Fibroblast of the conjunctiva (primary cell): Measurements from ENCODE around the gene DDX59.
"Not testable (repeated sequence)": the region's sequence is repeated elsewhere in the genome, so short reads cannot be mapped to it uniquely, and the experiment has no call there.

ENCODE experiments used
- DNase-seq: peaks from one replicate; pipeline ENCODE4 v3.0.0-alpha.2; 2010; ENCODE audit warnings: low read depth

DDX59 gene

DNA sequence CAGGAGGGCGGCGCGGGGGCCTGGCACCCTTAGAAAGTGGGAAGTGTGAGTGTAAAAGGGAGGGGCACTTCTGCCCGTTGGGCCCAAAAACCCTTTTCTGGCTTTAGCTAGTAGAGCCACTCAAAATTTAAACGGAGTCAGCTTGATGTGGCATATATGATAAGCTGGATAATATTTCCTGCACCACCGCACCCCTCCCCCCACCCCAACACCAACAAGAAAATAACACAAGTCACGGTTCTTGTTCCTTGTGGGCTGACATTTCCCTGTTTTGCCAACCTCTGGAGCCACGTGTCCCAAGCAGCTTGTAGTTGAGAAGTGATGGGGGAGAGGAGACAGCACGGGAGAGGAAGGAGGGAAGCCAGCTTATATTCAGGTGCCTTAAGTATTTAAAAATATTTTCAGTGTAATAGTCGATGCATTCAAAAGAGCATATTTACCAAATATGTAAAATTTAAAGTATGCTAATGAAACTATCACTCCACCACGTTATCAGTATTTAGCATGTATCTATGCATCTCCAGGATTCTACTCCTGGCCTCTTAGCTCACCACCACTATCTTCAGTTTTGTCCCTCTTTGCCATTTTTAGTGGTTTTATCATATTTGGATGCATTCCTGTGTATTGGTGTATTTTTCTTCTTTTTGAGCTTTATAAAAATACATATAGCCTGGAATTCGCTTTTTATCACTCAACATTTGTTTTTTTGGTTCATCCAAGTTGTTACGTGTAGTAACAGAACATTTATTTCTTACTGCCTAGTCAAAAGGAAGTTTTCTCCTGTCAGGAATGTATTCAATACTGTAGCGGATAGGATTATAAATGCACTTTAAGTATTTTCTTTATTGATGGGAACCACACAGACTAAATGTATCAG lies 773 bp upstream of the DDX59 start:
- peak; percentile 55 for DNase-seq

DNA sequence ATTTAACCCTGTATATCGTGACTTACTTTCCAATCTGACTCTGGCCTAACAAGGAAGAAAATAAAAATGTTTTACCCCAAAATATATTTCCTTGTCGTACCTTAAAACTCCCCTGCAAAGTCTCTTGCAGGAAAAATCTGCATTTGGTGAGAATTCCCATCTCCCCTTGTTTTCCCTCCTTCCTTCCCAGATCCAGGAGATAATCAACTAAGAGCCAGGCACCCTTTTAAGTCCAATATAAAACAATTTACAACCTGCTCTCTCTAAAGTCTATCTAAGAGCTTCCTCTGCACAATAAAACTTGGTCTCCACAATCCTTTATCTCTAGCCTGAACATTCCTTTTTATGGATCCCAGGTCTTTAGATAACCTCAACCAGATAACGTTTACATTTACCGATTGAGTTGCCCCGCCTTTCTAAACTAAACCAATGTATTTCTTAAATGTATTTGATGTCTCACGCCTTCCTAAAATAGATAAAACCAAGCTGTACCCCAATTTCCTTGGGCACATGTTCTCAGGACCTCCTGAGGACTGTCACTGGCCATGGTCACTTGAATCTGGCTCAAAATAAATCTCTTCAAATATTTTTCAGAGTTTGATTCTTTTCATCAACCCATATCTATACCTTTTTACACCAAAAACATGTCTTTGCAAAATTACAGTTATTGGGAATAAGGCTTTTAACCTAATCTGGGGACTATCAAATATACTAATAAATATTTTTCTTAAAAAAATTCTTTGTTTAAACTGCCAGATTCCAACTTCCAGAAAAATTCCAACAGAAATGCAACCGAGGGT lies 993 bp downstream of the DDX59 start:
- DNase-seq, result no peak

DNA sequence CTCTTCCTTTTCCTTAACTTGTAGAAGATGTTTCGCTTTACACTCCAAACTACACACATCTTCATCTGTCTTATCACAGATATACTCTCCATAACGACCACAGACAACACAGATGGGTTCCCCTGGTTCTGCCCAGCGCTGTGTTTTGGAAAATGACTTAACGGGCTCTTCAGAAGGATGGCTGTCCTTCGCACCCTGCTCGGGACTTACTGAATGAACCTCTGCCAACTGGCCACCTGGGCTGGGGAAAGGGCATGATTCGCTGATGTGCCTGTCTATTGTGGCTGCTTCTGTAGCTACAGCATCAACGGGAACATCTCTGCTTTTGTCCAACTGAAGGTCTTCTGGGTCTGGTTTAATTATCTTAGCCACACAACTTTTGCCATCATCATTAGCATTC lies 3.4 kb downstream of the DDX59 start:
- no peak for DNase-seq

DNA sequence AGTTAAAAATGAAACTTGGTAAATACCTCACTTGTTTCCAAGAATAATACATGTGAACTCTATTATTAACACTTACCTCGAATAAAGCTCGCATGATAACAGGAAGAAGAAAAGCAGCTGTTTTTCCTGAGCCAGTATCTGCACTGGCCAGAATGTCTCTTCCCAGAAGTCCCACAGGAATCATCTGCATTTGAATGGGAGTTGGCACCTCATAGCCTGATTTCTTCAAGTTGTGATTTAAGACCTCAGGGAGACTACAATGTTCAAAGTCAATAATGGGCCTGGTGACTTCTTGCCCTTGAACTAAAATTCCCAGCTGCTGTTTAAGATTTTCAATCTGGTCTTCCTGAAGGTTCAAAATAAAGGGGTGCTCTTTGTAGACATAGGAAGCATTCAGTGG lies 3.8 kb downstream of the DDX59 start:
- DNase-seq, result no peak

DNA sequence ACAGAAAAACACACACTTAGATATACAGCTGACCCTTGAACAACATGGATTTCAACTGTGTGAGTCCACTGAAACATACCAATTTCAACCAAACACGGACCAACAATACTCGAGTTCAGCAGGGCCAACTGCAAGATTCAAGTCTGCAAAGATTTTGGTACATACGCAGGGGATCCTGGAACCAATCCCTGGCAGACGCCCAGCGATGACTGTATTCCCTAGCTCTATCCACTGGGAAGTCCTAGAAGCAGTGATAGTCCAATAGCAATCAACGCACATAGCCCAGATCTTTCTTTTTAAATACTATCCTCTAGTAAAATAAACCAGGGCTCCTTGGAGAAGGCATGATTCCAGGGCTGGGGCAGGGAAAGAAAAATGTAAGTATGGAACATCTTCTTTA lies 9.0 kb downstream of the DDX59 start:
- DNase-seq, result no peak

DNA sequence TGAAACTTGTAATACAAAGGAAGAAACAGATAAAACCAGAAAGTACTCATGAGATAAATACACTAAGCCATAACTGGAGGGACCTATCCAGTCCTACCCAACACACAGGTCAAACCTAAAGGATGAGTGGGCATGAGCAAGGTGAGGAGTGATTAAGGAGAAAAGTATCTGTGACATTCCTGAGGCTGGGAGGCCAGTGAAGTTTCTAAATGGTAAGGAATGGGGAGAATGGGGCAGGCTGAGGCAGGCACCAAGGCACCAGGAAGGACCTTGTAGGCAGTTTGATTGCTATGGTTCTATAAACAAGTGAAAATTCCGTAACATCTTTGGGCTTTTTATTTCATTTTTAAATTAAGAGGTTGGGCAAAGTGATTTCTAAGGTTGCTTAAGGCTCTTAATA lies 10.4 kb downstream of the DDX59 start:
- no peak for DNase-seq

DNA sequence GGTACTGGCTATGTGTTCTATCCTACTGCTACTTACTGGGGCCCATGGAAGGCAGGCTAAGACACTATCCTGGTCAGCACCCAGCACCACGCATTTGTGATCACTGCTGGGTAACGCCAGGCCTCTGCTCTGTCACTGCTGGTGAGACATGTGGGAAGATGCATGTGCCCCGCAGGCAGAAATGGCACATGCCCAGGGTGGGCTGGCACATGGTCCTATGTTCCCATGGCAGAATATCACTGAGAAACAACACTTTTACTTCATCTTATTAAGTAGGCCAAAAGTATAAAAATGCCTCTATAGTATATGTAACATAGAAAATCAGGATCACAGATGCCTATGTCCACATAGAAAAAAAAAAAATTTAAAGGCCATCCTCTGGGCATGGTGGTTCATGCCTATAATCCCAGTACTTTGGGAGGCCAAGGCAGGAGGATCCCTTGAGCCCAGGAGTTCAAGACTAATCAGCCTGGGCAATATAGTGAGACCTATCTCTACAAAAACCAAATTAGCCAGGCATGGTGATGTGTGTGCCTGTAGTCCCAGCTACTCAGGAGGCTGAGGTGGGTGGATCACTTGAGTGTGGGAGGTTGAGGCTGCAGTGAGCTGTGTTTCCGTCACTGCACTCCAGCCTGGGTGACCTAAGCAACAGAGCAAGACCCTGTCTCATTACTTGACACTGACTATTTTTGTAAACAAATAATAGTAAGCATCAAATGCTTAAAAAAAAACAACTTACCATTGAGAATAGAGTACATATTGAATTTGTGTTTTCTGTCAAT lies 11.5 kb downstream of the DDX59 start:
- DNase-seq, result no peak

DNA sequence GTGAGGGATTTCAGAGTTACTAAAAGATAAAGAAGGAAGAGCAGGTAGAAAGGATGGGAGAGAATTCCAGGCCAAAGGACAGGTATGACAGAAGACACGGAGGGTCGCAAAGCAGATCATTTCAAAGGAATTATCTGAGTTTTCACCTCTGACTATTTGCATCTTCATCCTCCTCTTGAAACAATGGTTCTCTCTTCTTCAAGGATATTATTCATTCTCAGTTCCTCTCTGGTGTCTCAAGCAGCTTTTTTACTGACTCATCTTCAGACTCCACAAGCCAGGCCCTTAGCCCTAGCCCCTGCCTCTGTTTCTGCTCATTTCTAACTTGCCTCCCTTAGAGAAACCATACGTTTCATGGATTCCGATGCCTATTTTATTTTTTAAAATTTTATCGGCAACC lies 15.0 kb downstream of the DDX59 start:
- no peak for DNase-seq

DNA sequence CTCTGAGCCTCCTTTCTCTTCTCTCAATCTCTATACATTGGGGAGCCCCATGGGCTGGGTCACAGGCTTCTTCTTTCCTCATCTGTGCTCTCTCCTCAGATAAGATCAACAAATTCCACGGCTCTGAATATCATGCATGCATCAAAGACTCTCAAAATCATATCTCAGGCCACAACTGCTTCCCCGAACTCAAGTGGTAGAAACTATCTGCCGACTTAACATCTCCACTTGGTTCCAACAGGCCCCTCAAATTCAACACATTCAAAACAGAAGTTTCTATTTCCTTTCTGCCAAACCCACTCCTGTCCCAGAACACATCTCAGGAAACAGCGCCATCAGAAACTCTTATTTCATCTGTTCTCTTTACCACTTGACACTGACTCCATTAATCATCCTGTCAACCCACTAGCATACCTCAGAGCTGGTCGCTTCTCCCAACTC lies 16.7 kb downstream of the DDX59 start:
- DNase-seq, result no peak

DNA sequence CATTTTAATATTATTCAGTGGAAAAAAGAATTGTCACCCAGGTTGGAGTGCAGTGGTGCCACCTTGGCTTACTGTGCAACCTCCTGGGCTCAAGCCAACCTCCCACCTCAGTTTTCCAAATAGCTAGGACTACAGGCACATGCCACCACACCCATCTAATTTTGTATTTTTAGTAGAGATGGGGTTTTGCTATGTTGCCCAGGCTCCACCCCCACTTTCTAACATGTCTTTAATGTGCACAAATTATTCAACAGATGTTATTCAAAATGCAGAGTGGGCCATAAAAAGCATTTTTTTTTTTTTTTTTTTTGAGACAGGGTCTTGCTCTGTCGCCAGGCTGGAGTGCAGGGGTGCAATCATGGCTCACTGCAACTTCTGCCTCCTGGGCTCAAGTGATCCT lies 17.3 kb downstream of the DDX59 start:
- no peak for DNase-seq

DNA sequence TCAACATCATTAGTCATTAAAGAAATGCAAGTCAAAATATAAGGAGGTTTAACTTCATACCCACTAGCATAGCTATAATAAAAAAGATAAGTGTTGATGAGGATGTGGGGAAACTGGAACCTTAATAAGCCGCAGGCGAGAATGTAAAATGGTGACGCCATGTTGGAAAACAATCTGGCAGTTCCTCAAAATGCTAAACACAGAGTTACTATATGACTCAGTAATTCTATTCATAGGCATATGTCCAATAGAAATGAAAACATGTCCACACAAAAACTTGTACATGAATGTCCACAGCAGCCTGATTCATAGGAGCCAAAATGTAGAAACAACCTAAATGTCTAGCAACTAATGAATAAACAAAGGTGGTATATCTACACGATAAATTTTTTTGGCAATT lies 23.2 kb downstream of the DDX59 start:
- DNase-seq, result no peak

DNA sequence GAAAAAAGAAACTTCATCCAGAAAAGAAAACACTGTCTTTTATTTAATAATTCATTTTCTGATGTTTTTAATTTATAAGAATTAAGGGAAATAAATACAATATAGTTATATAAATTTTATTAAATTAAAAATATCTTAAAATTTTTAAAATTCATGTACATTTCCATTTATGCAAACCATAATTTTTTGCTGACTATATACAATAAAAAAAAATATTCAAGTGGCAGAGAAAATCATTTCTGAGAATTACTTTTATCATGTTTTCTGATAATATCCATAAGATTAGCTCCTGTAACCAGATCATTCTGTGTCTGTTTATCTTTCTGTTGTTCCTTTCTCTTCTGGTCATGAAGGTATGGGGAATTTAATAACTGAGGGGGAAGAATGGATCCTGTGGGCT lies 25.7 kb downstream of the DDX59 start:
- no peak for DNase-seq

DNA sequence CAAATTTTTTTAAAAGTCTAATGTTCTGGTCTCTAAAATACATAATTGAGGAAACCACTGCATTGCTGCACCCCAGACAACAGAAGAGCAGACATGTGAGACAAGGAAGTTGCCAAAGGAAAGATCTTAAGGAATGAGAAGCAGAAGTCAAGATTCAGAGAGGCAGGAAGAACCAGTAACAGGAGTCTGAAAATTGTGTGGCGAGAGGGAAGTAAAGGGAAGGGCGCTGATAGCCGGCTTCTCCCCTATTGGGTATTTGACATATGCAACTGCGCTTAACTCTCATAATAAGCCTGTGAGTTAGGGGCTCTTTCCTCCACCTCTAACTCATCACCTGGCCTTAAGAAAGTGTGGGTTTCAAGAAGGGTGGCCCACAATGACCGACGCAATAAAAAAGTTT lies 27.2 kb downstream of the DDX59 start:
- DNase-seq, result no peak

DNA sequence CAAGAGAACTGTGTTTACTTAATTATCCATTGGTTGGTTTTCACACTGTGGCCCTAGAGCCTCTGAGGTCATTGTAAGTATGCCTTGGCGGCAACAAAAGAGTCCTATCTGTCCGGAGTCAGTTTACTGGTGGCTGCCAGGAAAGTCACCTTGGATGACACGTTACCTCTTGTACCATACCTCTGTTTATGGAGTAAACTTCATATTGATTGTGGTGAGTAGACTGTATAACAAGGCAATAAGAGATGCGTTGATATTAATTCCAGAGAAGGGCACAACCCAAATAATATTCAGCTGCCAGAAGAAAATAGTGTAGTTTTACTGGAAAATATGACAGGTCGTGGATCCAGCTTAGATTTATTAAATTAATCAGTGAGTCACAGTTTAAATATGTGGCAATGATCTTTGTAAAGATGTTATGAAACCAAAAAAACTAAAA lies 28.7 kb downstream of the DDX59 start:
- peak; percentile 26 for DNase-seq

DNA sequence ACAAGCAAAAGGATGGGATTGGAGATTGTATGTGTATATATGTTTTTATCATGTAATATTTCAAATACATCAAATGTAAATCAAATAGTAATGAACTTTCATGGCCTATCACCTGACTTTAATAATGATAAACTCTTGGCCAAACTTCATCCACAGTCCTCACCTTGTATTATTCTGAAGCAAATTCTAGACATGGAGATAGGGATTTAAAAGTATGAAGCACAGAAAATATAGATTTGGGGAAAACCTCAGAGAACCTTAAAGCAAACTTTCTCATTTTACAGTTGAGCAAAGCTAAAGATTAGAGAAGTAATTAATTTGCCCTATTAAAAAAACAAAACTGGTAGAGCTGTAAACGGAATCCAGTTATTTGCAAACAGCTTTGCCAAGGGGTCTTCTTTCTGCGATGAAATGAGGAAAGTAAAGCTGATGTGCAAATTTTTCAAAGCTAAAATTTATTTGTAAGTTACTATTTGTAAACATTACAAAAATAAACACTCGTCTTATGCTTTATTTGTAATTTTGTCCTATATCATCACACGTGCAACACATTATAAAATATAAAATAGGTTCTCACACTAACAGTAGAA lies 29.2 kb downstream of the DDX59 start:
- no peak for DNase-seq

DNA sequence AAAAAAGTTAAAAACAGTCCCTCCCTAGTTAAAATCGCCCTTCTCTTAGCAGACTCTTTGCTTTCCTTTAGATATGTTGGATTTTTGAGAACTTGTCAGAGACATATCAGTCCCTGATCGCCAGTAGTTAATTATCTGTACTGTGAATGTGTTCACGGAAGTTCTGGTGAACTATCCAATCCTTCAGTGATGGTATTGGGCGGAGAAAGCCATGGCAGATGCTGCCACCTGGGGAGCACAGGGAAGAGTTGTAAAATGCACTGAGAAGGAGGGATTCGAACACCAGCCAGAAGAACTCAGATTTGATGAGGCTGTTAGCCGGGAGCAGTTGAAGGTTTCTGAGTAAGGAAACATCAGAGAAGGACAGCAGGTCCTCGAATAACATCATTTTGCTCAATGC lies 31.6 kb downstream of the DDX59 start:
- no peak for DNase-seq

DNA sequence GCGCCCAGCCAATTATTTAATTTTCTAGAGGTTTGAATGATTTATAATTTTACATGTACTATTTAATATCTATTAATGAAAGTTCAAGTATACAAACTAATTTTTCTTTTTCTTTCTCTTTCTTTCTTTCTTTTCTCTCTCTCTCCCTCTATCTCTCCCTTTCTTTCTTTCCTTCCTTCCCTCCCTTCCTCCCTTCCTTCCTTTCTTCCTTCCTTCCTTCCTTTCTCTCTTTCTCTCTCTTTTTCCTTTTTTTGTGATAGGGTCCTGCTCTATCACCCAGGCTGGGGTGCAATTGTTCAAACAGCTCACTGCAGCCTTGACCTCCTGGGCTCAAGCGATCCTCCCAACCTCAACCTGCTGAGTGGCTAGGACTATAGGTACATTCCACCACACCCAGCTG lies 33.0 kb downstream of the DDX59 start:
- DNase-seq, result no peak

DNA sequence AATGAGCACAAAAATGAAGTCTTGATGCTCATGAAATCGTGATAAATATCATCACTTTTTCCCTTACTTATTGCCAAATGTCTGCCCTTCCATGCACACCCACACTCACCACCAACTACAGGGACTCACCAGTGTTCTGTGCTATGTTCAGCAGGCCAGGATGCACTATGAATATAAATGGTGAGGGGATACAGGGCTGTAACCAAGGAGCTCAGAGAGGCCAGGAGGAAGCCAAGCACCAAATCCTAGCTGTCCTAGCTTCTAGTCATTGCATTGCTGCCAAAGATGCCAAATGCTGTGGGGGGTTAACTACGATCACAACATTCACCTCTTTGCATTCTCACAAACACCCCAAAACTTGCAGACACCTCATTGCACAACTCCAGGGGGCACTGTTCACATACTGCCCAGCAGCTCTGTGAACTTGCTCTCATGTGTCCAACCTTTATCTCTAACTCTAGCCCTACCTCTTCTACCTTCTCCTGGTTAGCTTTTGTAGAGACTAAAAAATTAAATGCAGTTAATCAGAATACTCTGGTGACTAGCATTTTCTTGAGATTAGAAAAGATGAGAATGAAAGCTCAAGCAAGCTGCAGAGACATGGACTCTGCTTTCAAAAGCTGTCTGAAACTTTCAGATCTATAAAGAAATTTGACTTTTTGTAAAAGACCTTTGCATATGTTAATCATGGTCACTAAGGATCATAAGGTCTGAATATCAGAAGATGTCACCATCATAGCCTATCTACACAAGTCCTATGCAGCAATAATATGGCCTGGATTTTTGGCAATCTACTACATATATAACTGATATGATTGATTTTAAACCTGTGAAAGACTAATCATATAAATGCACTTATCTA lies 35.2 kb downstream of the DDX59 start:
- no peak for DNase-seq

DNA sequence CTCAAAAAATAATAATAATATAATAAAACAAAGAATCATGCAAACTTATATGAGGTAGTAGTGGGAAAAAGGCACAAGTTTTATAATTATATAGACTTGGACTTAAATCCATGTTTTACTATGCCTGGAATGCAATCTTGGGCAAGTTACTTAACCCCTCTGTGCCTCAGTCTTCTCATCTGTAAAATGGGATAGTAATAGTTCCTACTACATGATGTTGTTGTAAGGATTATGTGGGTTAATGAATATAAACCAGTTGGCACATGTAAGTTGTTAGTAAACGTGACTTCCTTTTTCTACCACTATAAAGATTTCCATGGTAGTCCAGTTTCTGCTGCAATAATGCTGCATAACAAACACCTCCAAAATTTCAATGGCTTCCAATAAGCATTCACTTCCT lies 38.3 kb downstream of the DDX59 start:
- no peak for DNase-seq

DNA sequence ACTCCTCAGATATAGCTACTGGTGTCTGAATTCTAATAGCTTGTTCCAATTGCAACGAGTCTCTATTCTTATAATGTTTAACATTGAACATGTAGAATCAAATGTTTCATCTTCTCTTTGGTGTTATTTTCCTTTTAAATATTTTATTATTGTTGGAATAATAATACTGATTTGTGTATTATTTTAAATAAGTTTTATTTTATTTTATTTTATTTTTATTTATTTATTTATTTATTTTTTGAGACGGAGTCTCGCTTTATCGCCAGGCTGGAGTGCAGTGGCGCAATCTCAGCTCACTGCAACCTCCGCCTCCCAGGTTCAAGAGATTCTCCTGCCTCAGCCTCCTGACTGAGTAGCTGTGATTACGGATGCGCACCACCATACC lies 39.2 kb downstream of the DDX59 start:
- DNase-seq, result not testable (repeated sequence)

DNA sequence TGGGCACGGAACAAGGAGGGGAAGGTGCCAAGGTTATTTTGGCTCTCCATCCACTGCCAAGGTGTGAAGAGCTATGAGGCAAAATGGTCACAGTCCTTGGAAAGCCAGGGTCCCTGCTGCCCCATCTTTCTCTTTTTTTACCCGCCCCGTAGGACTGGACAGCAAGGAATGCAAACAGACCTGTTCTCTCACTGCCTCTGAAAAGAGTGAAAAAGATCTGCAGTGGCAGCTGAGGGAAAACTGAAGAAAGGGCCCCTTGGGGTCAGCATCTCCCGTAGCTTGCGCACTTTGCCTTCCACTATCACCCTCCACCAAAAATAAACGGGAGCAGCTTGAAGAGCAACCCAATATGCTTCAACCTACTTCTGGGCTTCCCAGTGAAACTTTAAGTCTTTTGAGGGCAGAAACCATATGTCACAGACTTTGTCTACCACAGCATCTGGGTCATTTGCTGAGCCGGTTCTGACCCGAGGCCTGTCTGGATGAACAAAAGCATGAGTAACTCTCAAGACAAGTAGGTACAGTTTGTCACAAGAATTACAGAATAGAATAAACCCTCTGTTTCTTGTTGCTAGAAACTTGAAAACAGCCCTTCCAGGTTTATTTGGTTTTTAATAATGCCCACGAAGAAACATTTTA lies 39.7 kb downstream of the DDX59 start:
- no peak for DNase-seq
